GM13977 (cell line): Measurements from ENCODE around the gene SOX14.
A peak's percentile ranks its signal among the peaks of the same experiment; 100 is the strongest.

Experiments
- DNase-seq: peaks from one replicate; pipeline ENCODE4 v3.0.0; 2012; ENCODE audit warnings: low spot score
- CTCF ChIP-seq: IDR thresholded peaks from 2 replicates; pipeline ENCODE4 v1.5.1; 2012; ENCODE audit warnings: mild to moderate bottlenecking, control low read depth; ENCODE audit not compliant: insufficient read depth; ENCODE audit errors: extremely low read depth, missing control alignments
- in situ Hi-C: fragments of 300-500 bp; cut with MboI; formaldehyde crosslinking; loops from one replicate; pipeline ENCODE4 v1.12.0; 2022; ENCODE audit warnings: low sequenced_read_pairs, low pct_unique_long_range_greater_than_20kb, mixed read lengths, inconsistent platforms; ENCODE audit not compliant: unreplicated experiment

The SOX14 gene

GRCh38 chr3:137759505-137759904, 4.6 kb upstream of the SOX14 start:
- in situ Hi-C loops: no loop called here
- DNase-seq: no peak
- no peak for TF ChIP-seq CTCF

- TF ChIP-seq CTCF: no peak
- DNase-seq: peak; percentile 4
- in situ Hi-C loops: no loop called here
Observed at GRCh38 chr3:137760341-137761098, 3.6 kb upstream of the SOX14 start.

- in situ Hi-C loops: no loop called here
- peak; percentile 5 for DNase-seq
- no peak for TF ChIP-seq CTCF
Observed at GRCh38 chr3:137761099-137761562, 3.0 kb upstream of the SOX14 start.

GRCh38 chr3:137761563-137762503, 2.3 kb upstream of the SOX14 start:
- peak; percentile 5 for DNase-seq
- in situ Hi-C loops: no loop called here
- TF ChIP-seq CTCF: no peak

- no peak for TF ChIP-seq CTCF
- DNase-seq: peak; percentile 17
- in situ Hi-C loops: no loop called here
Observed at GRCh38 chr3:137762674-137763593, 1.2 kb upstream of the SOX14 start.

GRCh38 chr3:137763594-137763938, 549 bp upstream of the SOX14 start:
- no peak for TF ChIP-seq CTCF
- in situ Hi-C loops: no loop called here
- DNase-seq: peak; percentile 23
